Measurements from ENCODE around the gene MACF1.

The MACF1 gene

DNA sequence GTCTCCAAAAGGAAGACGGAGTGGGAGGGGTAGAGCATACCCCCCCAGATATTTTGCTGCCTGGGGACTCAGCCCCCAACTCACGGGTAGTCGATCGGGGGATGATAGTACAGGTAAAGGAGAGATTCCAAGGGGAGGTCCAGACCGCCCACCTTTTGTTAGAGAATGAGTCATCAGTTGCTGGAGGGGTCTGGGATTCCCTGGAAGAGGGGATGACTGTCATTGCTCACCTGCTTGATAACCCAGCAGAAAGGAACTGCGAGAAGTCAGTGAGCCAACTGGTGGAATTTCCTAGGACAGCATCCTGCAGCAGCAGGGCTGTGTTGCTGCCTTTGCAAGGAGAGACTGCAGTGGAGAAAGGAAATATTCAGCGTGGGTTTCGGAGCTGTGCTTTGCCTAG is 64.4 kb downstream of the MACF1 start:
- no peak for DNase-seq

- no peak for DNase-seq
These were observed 64.9 kb downstream of the MACF1 start for GRCh38 chr1:39269349-39269748.

- DNase-seq: no peak
These were observed 65.4 kb downstream of the MACF1 start for GRCh38 chr1:39269791-39270342.

DNA sequence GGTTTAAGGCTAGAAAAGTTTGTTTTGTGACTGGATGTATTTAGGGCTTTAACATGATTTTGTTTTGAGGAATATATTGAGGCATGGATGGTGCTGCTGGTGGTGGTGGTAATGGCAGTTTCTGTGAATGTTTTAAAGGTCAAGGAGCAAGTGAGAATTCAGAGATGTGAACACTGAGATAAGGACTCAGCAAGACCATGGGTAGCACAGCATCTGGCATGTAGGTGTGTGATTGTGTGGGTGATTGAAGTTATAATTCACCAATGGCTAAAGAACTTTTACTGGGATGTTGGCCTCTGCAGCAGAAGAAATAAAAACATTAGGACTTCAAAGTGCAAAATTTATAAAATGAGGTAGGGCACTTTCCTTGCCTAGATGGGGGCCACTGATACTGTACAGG is 65.9 kb downstream of the MACF1 start:
- DNase-seq: no peak

DNA sequence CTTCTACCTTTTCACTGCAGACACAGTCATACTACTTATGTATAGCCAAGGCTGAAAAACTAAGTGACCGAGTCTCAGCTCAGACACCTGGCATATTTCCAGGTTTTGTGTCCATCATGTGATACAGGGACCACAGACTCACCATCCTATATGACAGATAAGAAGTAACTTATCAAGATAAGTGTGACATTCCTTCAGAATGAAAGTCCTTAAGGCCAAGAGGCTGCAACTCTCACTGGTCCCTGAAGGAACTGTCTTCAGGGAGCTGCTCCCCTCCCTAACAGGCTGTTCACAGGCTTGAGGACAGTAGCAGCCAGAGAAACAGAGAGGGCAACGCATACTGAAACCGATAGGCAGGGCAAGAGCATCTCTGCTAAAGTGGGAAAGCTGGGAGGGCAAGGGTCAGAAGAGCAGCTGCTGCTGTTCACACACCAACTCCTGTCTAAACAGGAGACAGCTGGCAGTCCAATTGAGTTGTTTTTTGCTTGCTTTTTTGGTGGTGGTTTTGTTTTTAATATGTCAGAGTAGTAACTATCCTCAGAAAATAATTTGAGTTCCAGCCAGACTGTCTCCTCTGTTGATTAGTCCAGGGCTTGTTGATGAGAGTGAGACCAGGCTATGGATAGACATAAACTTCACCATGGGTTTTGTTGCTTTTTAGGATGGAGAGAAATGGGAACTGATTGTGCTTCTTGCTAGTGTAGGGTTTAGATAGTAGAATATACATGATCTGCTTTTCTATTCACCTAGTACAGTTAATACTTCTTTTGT is 67.7 kb downstream of the MACF1 start:
- DNase-seq: no peak

- no peak for DNase-seq
These were observed 68.4 kb downstream of the MACF1 start for GRCh38 chr1:39272798-39273469.

DNA sequence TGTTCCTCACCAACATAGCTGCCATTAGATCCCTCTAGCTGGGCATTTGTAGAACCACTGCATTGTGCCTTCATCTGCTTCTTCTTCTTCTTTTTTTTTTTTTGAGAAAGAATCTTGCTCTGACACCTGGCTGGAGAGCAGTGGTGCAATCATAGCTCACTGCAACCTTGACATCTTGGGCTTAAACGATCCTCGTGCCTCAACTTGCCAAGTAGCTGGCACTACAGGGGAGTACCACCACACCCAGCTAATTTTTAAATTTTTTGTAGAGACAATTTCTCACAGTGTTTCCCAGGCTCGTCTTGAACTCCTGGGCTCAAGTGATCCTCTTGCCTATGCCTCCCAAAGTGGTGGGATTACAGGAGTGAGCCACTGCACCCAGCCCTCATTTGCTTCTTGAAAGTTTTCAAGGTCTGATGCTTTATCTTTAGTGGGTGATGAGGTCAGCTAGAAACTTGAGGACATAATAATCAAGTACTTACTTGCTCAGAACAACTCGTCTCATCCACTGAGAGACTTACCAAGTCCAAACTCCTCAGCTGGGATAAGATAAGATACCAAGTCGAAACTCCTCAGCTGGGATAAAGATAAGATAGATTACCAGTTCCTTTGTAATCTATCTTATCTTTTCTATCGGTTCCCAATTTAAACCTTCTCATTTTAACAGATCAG is 71.5 kb downstream of the MACF1 start:
- no peak for DNase-seq

DNA sequence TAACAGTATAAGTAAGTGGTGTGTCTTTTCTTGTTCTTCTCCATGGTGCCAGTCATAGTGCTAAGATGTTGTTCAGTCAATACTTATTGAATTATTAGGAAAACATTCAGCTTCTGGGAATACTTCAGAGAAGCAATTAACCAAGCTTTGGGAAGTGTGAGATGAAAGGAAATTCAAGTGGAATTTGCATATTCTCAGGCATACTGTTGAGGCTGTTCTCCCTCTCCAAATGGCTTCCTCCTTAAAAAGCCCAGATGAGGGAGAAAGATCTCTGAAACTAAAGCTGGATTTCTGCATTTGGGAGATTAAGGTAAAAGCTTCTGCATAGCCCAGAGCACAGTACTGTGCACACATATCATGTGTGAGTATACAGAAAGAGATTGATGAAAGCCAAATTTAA is 73.4 kb downstream of the MACF1 start:
- DNase-seq: no peak

DNA sequence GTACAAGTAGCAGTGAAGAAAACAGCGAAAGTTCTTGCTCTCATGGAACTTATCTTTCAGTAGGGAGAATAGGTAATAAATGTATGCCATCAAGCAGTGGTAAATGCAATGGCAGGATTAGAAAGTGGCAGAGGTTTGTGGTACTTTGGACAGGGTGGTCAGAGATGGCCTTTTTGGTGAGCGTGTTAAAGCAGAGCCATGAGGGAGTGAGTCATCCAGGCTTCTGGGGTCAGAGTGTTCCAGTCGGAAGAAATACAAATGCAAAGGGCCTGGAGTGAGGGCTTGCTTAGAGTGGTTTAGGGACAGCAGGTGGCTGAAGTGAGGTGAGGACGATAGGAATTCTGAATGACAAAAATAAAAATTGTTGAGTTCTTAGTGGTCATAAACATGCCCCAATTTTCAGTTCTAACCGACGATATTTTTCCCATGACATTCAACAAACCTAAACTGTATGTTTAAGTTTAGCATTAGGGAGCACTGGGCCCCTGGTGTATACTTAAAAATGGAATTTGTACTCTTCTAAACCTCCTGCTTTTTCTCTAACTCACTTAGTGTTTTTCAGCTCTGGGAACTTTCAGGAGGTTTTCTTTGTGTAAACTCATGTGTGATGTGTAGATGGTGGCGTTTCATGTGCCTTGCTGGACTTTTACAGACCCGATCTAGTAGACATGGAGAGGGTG is 78.2 kb downstream of the MACF1 start:
- no peak for DNase-seq

GRCh38 chr1:39283858-39284257 is 79.4 kb downstream of the MACF1 start:
- DNase-seq: no peak

DNA sequence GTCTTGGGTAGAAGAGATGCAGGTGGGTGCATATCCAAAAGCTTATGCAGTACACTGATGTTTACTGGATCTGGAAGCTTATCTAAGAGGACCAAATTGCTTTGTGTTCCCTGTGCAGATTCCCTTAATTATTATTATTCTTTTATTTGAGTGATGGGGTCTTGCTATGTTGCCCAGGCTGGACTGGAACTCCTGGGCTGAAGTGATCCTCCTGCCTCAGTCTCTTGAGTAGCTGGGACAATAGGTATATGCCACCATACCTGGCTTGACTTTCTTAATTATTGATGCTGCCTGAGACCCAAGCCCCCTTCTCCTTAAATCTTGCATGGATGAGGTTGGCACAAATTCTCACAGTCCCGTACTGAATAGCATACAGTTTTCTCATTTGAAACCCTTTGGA is 83.0 kb downstream of the MACF1 start:
- no peak for DNase-seq

- no peak for DNase-seq
These were observed 84.4 kb downstream of the MACF1 start for GRCh38 chr1:39288735-39289465.

- DNase-seq: no peak
These were observed 87.9 kb downstream of the MACF1 start for GRCh38 chr1:39292401-39292800.

- DNase-seq: no peak
These were observed 89.0 kb downstream of the MACF1 start for GRCh38 chr1:39293375-39294070.

DNA sequence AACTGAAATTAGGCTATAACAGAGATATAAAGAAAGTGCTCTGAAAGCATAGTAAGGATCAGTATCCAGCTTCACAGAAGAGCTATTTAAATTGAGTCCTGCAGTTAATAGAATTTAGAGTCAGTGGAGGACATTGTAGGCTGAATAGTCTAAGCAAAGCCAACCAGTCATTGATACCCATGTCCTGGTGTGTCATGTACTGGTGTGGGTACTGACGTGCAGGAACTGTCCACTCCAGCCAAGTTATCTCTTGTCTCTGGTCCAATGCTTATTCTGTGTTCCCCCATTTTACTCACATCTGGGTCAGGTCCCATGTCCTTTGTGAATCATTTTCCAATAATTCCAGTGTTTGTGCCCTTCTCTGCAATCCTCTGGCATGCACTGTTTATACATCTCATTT is 90.0 kb downstream of the MACF1 start:
- DNase-seq: no peak

GRCh38 chr1:39295901-39296300 is 91.4 kb downstream of the MACF1 start:
- no peak for DNase-seq

GRCh38 chr1:39297551-39297950 is 93.1 kb downstream of the MACF1 start:
- DNase-seq: no peak

DNA sequence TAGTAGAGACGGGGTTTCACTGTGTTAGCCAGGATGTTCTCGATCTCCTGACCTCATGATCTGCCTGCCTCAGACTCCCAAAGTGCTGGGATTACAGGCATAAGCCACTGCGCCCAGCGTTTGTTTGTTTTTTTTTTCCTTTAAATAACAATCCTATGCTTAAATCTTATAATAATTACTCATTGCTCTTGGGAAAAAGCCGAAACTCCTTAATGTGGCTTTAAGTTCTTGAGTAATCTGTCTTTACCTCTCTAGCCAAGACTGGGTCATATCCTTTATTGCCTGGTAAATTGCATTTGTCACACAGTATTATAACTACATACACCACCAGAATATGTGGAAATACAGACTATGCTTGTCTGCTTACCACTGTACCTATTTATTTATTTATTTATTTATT is 97.1 kb downstream of the MACF1 start:
- no peak for DNase-seq

DNA sequence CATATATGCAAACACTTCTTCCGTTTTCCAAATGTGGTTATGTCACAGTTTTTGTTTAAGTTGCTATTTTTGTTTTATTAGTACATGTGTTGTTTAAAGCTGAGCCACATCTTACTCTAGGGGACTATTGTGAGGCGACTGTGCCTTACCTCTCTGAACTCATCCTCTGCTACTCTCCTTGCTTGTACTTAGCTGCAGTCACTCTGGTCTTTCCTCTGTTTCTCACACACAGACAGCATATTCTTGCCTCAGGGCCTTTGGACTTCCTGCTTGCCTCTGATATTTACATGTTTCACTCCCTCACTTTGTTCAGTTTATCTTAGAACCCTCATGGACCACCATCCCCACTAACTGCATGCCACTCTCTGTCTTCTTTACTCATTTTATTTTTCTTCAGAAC is 101.1 kb downstream of the MACF1 start:
- DNase-seq: no peak

DNA sequence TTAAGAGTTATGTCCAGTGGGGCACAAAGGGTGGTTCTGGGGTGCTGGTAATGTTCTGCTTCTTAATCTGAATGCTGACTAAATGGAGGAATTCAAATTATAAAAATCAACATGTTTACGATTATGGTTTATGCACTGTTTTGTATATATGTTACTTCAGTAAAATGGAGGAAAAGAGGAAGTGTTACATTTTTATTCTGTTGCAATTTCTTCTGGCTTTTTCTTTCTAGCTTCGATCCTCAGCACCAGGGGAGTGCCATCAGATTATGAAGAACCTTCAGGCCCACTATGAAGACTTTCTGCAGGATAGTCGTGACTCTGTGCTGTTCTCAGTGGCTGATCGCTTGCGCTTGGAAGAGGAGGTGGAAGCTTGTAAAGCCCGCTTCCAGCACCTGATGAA is 105.5 kb downstream of the MACF1 start:
- DNase-seq: no peak

GRCh38 chr1:39310691-39311090 is 106.2 kb downstream of the MACF1 start:
- DNase-seq: no peak

- no peak for DNase-seq
These were observed 112.6 kb downstream of the MACF1 start for GRCh38 chr1:39317111-39317510.
